ENCODE measurements around the gene CKLF. TPM values are rescaled to one million over a fixed set of nuclear protein-coding genes. Genes with fewer than 3 reads are reported as not detected.

The CKLF gene
- total and polyA plus RNA-seq, 3 experiments from 2014 or later: 118 to 265 (median 121) TPM

DNA sequence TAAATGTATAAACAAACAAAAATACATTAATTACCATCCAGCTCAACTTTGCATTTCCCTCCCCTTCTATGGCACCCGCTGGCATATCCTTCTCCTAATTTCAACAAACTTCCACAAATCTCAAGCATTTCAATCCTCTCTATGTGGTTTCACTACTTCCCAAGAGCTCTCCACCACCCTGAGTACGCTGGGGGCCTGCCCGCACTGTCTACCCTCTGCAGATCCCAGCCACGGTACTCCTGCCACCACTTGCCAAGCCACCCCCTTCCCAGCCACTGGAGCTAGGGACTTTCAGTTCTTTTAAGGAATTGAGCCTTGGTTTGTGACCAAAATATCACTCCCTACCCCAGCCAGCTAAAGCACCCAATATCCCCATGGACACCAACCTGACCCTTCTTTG, 4.3 kb upstream of the CKLF start:
- DNase-seq: no peak
- Histone ChIP-seq H3K4me1 (ENCODE audit: insufficient read depth, low read length) (peaks cover 39% of the 10 kb centered on the region), H3K36me3 (ENCODE audit: insufficient read depth, low read length) (no peaks in the 10 kb centered on the region), H3K27me3 (ENCODE audit: insufficient read depth, low read length, poor library complexity, severe bottlenecking) (no peaks in the 10 kb centered on the region), H3K9me3 (ENCODE audit: low read length) (no peaks in the 10 kb centered on the region), H3K4me3 (ENCODE audit: low read length) (no peak overlapping the region), H3K27ac (ENCODE audit: low read depth, low read length) (no peak overlapping the region)
- Mint-ChIP-seq H3K4me3 (peak overlapping the region in 6 of 7 donors; percentile 70 to 86 (median 78)), H3K4me1 (peaks cover 45 to 61% (median 52%) of the 10 kb centered on the region in 3 donors), H3K36me3 (peaks cover 0 to 7% (median 0%) of the 10 kb centered on the region in 3 donors), H3K9me3 (no peaks in the 10 kb centered on the region), H3K27me3 (peaks cover 0 to 5% of the 10 kb centered on the region in 2 donors), H3K27ac (peak overlapping the region; percentile 77 to 98 (median 90))
- POLR2A ChIA-PET: interaction anchor here (0.6 to 1.3 kb wide), 3 partner anchors 12 to 27 kb away, joined by 3 to 6 read pairs (median 4); no protein-coding TSS in a partner anchor
- CTCF ChIA-PET: interaction anchor here (0.8 to 2.7 kb wide), 9 partner anchors 15 to 142 kb away, joined by 3 to 12 read pairs (median 5); no protein-coding TSS in a partner anchor

- no peaks in the 10 kb centered on the region for H3K27me3 ChIP-seq (ENCODE audit: insufficient read depth, low read length, poor library complexity, severe bottlenecking)
- H3K4me1 ChIP-seq (ENCODE audit: insufficient read depth, low read length): peaks cover 46% of the 10 kb centered on the region
- H3K36me3 ChIP-seq (ENCODE audit: insufficient read depth, low read length): no peaks in the 10 kb centered on the region
- H3K27me3 Mint-ChIP-seq: peaks cover 0 to 5% of the 10 kb centered on the region in 2 donors
- H3K27ac Mint-ChIP-seq: peak overlapping the region; percentile 77 to 98 (median 90)
- ChIA-PET POLR2A (interaction anchor here (1.0 kb wide), 1 partner anchor 16 kb away, joined by 3 read pairs; no protein-coding TSS in a partner anchor), CTCF (interaction anchor here (1.1 to 2.7 kb wide), 6 partner anchors 14 to 102 kb away, joined by 3 to 12 read pairs (median 4); no protein-coding TSS in a partner anchor)
- H3K9me3 Mint-ChIP-seq: no peaks in the 10 kb centered on the region
- H3K9me3 ChIP-seq (ENCODE audit: low read length): no peaks in the 10 kb centered on the region
- H3K27ac ChIP-seq (ENCODE audit: low read depth, low read length): peak overlapping the region; percentile 76
- peak overlapping the region; percentile 66 for H3K4me3 ChIP-seq (ENCODE audit: low read length)
- peaks cover 53 to 66% (median 60%) of the 10 kb centered on the region in 3 donors for H3K4me1 Mint-ChIP-seq
- peak overlapping the region; percentile 70 to 86 (median 79) for H3K4me3 Mint-ChIP-seq
- H3K36me3 Mint-ChIP-seq: peaks cover 0 to 11% (median 2%) of the 10 kb centered on the region in 3 donors
- DNase-seq: no peak
Observed at GRCh38 chr16:66548868-66549267, 3.5 kb upstream of the CKLF start.

- Mint-ChIP-seq H3K27ac (peak within 1 kb of the TSS; percentile 82 to 98 (median 90)), H3K27me3 (peaks cover 0 to 5% of the 10 kb centered on the region in 2 donors), H3K9me3 (no peaks in the 10 kb centered on the region), H3K36me3 (peaks cover 0 to 13% (median 2%) of the 10 kb centered on the region in 3 donors), H3K4me1 (peaks cover 60 to 70% (median 67%) of the 10 kb centered on the region in 3 donors), H3K4me3 (peak within 1 kb of the TSS; percentile 76 to 98 (median 84))
- CTCF ChIA-PET: interaction anchor here (1.2 to 2.7 kb wide), 6 partner anchors 13 to 37 kb away, joined by 3 to 12 read pairs (median 4); no protein-coding TSS in a partner anchor
- Histone ChIP-seq H3K27ac (ENCODE audit: low read depth, low read length) (peak within 1 kb of the TSS; percentile 76), H3K9me3 (ENCODE audit: low read length) (no peaks in the 10 kb centered on the region), H3K4me3 (ENCODE audit: low read length) (peak within 1 kb of the TSS; percentile 66), H3K36me3 (ENCODE audit: insufficient read depth, low read length) (no peaks in the 10 kb centered on the region), H3K4me1 (ENCODE audit: insufficient read depth, low read length) (peaks cover 53% of the 10 kb centered on the region), H3K27me3 (ENCODE audit: insufficient read depth, low read length, poor library complexity, severe bottlenecking) (no peaks in the 10 kb centered on the region)
- POLR2A ChIA-PET: interaction anchor here (1.0 to 3.4 kb wide), 3 partner anchors 16 to 54 kb away, joined by 3 to 26 read pairs (median 4); no protein-coding TSS in a partner anchor
- peak; percentile 39 to 69 (median 52) for DNase-seq
Observed at GRCh38 chr16:66549284-66550131, 2.9 kb upstream of the CKLF start, which contains the start of gene TK2. Gene TK2 (minus strand): TSS chr16:66550122. CDS start chr16:66550061, 61 bp downstream.

GRCh38 chr16:66551348-66551759, 1.0 kb upstream of the CKLF start:
- ChIA-PET POLR2A (interaction anchor here (0.6 to 3.4 kb wide), 7 partner anchors 8 to 53 kb away, joined by 3 to 26 read pairs (median 5); partner anchors contain the start of gene CMTM3), CTCF (interaction anchor here (1.1 to 3.7 kb wide), 15 partner anchors 9 to 74 kb away, joined by 3 to 32 read pairs (median 6); partner anchors contain the start of gene CMTM3)
- H3K9me3 ChIP-seq (ENCODE audit: low read length): no peaks in the 10 kb centered on the region
- Mint-ChIP-seq H3K4me3 (peak overlapping the region; percentile 90 to 98 (median 97)), H3K27me3 (peaks cover 0 to 5% of the 10 kb centered on the region in 2 donors), H3K27ac (peak overlapping the region; percentile 92 to 98 (median 96)), H3K36me3 (peaks cover 0 to 27% (median 5%) of the 10 kb centered on the region in 3 donors), H3K9me3 (no peaks in the 10 kb centered on the region), H3K4me1 (peaks cover 77 to 88% (median 82%) of the 10 kb centered on the region in 3 donors)
- peak; percentile 49 to 77 (median 61) for DNase-seq
- no peaks in the 10 kb centered on the region for H3K36me3 ChIP-seq (ENCODE audit: insufficient read depth, low read length)
- H3K4me1 ChIP-seq (ENCODE audit: insufficient read depth, low read length): peaks cover 71% of the 10 kb centered on the region
- H3K27ac ChIP-seq (ENCODE audit: low read depth, low read length): peak overlapping the region; percentile 85
- no peaks in the 10 kb centered on the region for H3K27me3 ChIP-seq (ENCODE audit: insufficient read depth, low read length, poor library complexity, severe bottlenecking)
- H3K4me3 ChIP-seq (ENCODE audit: low read length): peak overlapping the region; percentile 87

- H3K9me3 Mint-ChIP-seq: no peaks in the 10 kb centered on the region
- no peaks in the 10 kb centered on the region for H3K36me3 ChIP-seq (ENCODE audit: insufficient read depth, low read length)
- peaks cover 80 to 90% (median 87%) of the 10 kb centered on the region in 3 donors for H3K4me1 Mint-ChIP-seq
- POLR2A ChIA-PET: interaction anchor here (0.6 to 3.4 kb wide), 13 partner anchors 8 to 76 kb away, joined by 3 to 26 read pairs (median 4); partner anchors contain the start of gene CMTM3
- H3K9me3 ChIP-seq (ENCODE audit: low read length): no peaks in the 10 kb centered on the region
- H3K4me3 ChIP-seq (ENCODE audit: low read length): peak overlapping the region; percentile 87
- peaks cover 72% of the 10 kb centered on the region for H3K4me1 ChIP-seq (ENCODE audit: insufficient read depth, low read length)
- CTCF ChIA-PET: interaction anchor here (1.0 to 3.7 kb wide), 17 partner anchors 9 to 199 kb away, joined by 3 to 32 read pairs (median 6); partner anchors contain the start of gene CMTM3
- H3K27me3 ChIP-seq (ENCODE audit: insufficient read depth, low read length, poor library complexity, severe bottlenecking): no peaks in the 10 kb centered on the region
- DNase-seq: no peak
- H3K4me3 Mint-ChIP-seq: peak overlapping the region; percentile 90 to 98 (median 97)
- H3K27ac ChIP-seq (ENCODE audit: low read depth, low read length): peak overlapping the region; percentile 85
- H3K36me3 Mint-ChIP-seq: peaks cover 0 to 29% (median 5%) of the 10 kb centered on the region in 3 donors
- H3K27me3 Mint-ChIP-seq: peaks cover 0 to 5% of the 10 kb centered on the region in 2 donors
- peak overlapping the region; percentile 92 to 98 (median 96) for H3K27ac Mint-ChIP-seq
Observed at GRCh38 chr16:66551788-66552285, 539 bp upstream of the CKLF start.

GRCh38 chr16:66553223-66553622, 847 bp downstream of the CKLF start:
- POLR2A ChIA-PET: interaction anchor here (0.7 to 3.4 kb wide), 7 partner anchors 9 to 51 kb away, joined by 3 to 26 read pairs (median 5); partner anchors contain the start of genes CMTM1 and CMTM3
- H3K4me1 Mint-ChIP-seq: peaks cover 77 to 88% (median 87%) of the 10 kb centered on the region in 3 donors
- Histone ChIP-seq H3K27ac (ENCODE audit: low read depth, low read length) (peak overlapping the region; percentile 85), H3K27me3 (ENCODE audit: insufficient read depth, low read length, poor library complexity, severe bottlenecking) (no peaks in the 10 kb centered on the region), H3K4me3 (ENCODE audit: low read length) (peak overlapping the region; percentile 87), H3K4me1 (ENCODE audit: insufficient read depth, low read length) (peaks cover 71% of the 10 kb centered on the region), H3K36me3 (ENCODE audit: insufficient read depth, low read length) (no peaks in the 10 kb centered on the region), H3K9me3 (ENCODE audit: low read length) (no peaks in the 10 kb centered on the region)
- peaks cover 0 to 5% of the 10 kb centered on the region in 2 donors for H3K27me3 Mint-ChIP-seq
- H3K9me3 Mint-ChIP-seq: no peaks in the 10 kb centered on the region
- peak overlapping the region; percentile 90 to 98 (median 97) for H3K4me3 Mint-ChIP-seq
- peak overlapping the region; percentile 89 to 98 (median 96) for H3K27ac Mint-ChIP-seq
- H3K36me3 Mint-ChIP-seq: peaks cover 0 to 37% (median 9%) of the 10 kb centered on the region in 3 donors
- peak in 1 of 5 donors; percentile 17 for DNase-seq
- CTCF ChIA-PET: interaction anchor here (1.2 to 3.7 kb wide), 12 partner anchors 10 to 143 kb away, joined by 3 to 32 read pairs (median 6); partner anchors contain the start of gene CMTM3

DNA sequence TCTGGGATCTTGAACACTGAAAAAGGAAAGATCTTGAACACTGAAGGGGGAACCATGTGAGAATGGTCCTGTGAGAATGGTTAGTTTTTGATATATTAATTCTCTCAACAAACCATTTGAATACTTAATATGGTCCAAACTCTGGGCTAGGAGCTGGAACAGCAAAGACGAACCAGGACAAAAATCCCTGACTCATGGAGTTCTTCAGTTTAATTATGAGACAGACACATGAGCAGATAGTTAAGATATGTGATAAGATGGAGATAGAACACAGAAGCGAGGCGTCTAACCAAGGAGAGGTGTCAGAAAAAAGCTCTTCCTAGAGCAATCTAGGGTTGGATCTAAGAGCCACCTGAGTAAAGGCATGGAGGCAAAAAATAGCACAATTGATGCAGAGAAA, 1.6 kb downstream of the CKLF start:
- peak overlapping the region; percentile 90 to 98 (median 97) for H3K4me3 Mint-ChIP-seq
- ChIA-PET POLR2A (interaction anchor here (0.9 to 1.0 kb wide), 2 partner anchors 32 to 50 kb away, joined by 3 to 5 read pairs; no protein-coding TSS in a partner anchor), CTCF (interaction anchor here (0.8 to 3.7 kb wide), 6 partner anchors 9 to 74 kb away, joined by 3 to 20 read pairs (median 6); partner anchors contain the start of gene CMTM3)
- Histone ChIP-seq H3K4me1 (ENCODE audit: insufficient read depth, low read length) (peaks cover 63% of the 10 kb centered on the region), H3K27ac (ENCODE audit: low read depth, low read length) (peak overlapping the region; percentile 85), H3K36me3 (ENCODE audit: insufficient read depth, low read length) (no peaks in the 10 kb centered on the region), H3K4me3 (ENCODE audit: low read length) (peak overlapping the region; percentile 87), H3K27me3 (ENCODE audit: insufficient read depth, low read length, poor library complexity, severe bottlenecking) (no peaks in the 10 kb centered on the region), H3K9me3 (ENCODE audit: low read length) (no peaks in the 10 kb centered on the region)
- H3K36me3 Mint-ChIP-seq: peaks cover 0 to 45% (median 9%) of the 10 kb centered on the region in 3 donors
- peak overlapping the region; percentile 16 to 97 (median 95) for H3K27ac Mint-ChIP-seq
- DNase-seq: no peak
- H3K27me3 Mint-ChIP-seq: peaks cover 0 to 5% of the 10 kb centered on the region in 2 donors
- no peaks in the 10 kb centered on the region for H3K9me3 Mint-ChIP-seq
- H3K4me1 Mint-ChIP-seq: peaks cover 76 to 88% (median 87%) of the 10 kb centered on the region in 3 donors

All from CD8-positive, alpha-beta memory T cell (primary cell).